ENCODE results near the gene LRTM2. TPM values are rescaled to one million over a fixed set of nuclear protein-coding genes. Genes with fewer than 3 reads are reported as not detected.

Gene LRTM2
- total RNA-seq, 2 donors from 2014 or later = not detected

GRCh38 chr12:1803736-1804135, 16.6 kb upstream of the LRTM2 start:
- Mint-ChIP-seq H3K36me3 (no peaks in the 10 kb centered on the region), H3K27ac (no peak overlapping the region), H3K4me1 (ENCODE audit: low read depth in 2 of 2) (peaks cover 8 to 12% of the 10 kb centered on the region in 2 donors), H3K4me3 (no peak overlapping the region), H3K9me3 (no peaks in the 10 kb centered on the region), H3K27me3 (no peaks in the 10 kb centered on the region)
- ATAC-seq (no peak), DNase-seq (ENCODE audit: low spot score) (no peak)

GRCh38 chr12:1804545-1805332, 15.6 kb upstream of the LRTM2 start:
- Mint-ChIP-seq H3K36me3 (no peaks in the 10 kb centered on the region), H3K27ac (peak overlapping the region; percentile 64 to 88), H3K27me3 (no peaks in the 10 kb centered on the region), H3K4me1 (ENCODE audit: low read depth in 2 of 2) (peaks cover 13 to 20% of the 10 kb centered on the region in 2 donors), H3K4me3 (no peak overlapping the region), H3K9me3 (no peaks in the 10 kb centered on the region)
- peak; percentile 90 for DNase-seq (ENCODE audit: low spot score)
- peak; percentile 89 to 92 for ATAC-seq

DNA sequence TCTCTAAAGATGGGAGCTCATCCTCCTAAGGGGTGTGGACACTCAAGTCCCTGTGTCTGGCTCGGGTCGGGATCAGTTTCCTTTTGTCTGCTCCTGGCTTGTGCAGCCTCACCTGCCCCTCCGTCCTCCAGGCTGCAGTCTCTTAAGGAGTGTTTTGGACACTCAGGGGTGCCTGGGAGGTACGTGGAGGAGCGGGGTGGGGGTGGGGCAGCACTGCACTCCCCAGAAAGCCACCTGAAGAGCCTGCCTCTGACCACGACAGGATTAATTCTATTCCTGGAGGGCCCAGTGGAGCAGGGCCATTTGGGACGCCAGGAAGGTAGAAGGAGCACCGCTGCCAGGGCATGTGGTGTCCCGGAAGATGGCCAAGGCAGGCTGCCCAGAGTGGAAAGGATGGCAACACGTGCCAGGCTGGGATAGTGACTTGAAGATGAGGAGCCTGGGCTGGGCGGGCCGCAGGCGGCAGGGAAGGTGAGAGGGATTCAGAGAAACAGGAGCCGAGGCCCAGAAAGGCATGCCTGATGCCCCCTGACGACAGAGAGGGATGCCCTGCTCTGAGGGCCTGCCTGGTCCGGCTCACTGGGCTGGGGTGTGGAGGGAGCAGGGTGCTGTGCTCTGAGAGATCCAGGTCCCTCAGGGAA, 14.8 kb upstream of the LRTM2 start:
- Mint-ChIP-seq H3K4me3 (no peak overlapping the region), H3K4me1 (ENCODE audit: low read depth in 2 of 2) (peaks cover 18 to 29% of the 10 kb centered on the region in 2 donors), H3K9me3 (no peaks in the 10 kb centered on the region), H3K27me3 (no peaks in the 10 kb centered on the region), H3K27ac (peak overlapping the region in 1 of 2 donors; percentile 88), H3K36me3 (no peaks in the 10 kb centered on the region)
- DNase-seq (ENCODE audit: low spot score) = peak; percentile 55
- no peak for ATAC-seq

DNA sequence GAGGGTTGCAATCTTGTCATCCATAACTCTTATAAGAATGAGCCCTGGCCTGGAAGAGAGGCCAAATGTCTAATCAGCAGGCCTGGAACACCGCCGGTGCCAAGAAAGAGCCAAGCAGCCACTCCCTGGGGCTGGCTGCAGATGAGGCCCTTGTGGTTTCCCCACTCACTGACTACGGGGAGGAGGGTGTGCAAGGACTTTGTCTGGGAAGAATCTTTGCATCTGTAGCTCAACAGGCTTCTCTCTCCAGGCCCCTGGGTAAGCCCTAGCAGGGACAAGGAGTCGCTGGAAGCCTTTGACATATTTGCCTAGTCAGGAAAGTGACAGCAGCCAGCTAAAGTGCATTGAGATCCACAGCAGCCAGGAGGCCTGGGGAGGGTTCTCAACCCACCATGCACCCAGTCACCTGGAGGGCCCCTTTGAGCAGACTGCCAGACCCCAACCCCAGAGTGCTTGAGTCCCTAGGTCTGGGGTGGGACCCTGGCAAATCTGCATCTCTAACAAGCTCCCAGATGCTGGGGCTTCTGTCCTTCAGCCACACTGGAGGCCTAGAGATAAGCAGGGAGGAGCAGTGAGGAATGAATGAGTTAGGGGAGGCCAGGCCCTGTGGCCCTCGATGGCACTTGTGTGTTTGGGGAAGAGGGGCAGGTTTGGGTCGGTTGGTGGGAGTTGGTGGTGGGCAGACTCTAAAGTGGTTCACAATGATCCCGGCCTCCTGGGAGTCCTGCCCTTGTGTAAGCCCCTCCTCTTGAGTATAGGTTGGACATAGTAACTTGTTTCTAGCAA, 13.9 kb upstream of the LRTM2 start:
- H3K27me3 Mint-ChIP-seq = no peaks in the 10 kb centered on the region
- H3K4me1 Mint-ChIP-seq (ENCODE audit: low read depth in 2 of 2) = peaks cover 20 to 34% of the 10 kb centered on the region in 2 donors
- peak overlapping the region in 1 of 2 donors; percentile 51 for H3K27ac Mint-ChIP-seq
- no peak overlapping the region for H3K4me3 Mint-ChIP-seq
- no peaks in the 10 kb centered on the region for H3K9me3 Mint-ChIP-seq
- DNase-seq (ENCODE audit: low spot score) = peak; percentile 41
- no peak for ATAC-seq
- H3K36me3 Mint-ChIP-seq = no peaks in the 10 kb centered on the region

- Mint-ChIP-seq H3K27ac (peak overlapping the region in 1 of 2 donors; percentile 51), H3K27me3 (no peaks in the 10 kb centered on the region), H3K4me1 (ENCODE audit: low read depth in 2 of 2) (peaks cover 20 to 34% of the 10 kb centered on the region in 2 donors), H3K4me3 (no peak overlapping the region), H3K9me3 (no peaks in the 10 kb centered on the region), H3K36me3 (no peaks in the 10 kb centered on the region)
- peak; percentile 40 for DNase-seq (ENCODE audit: low spot score)
- no peak for ATAC-seq
Observed at GRCh38 chr12:1807087-1807860, 13.1 kb upstream of the LRTM2 start.

DNA sequence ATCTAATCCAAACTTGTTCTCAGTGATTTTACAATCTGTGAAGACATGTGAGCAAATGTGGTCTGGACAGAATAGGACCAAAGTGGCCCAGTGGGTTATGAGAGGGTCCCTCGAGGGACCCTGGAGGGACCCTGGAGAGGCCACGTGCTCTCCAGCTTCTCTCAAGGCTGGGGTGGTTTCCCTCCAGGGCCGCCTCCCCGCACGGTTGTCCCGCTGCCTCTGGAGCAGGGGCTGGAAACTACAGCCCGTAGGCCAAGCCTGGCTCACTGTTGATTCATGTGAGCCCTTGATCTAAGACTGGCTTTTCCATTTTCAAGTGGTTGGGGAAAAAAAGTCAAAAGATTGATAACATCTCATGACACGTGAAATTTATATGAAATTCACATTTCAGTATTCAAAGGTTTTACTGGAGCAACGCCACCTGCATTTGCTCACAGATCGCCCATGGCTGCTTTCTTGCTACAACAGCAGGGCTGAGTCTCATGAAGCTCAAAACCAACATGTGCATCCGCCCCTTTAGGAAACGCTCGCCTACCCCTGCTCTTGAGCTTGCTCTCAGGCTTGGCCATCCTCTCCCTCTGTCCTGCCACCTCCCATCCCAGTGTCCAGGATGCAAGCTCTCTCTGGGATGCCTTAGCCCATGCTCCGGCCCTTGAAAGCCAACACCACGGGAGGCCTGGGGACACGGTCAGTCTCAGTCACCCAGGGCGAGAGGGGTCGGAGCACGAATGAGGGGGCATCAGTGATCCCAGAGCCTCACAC, 12.1 kb upstream of the LRTM2 start:
- peak overlapping the region; percentile 49 for H3K4me3 Mint-ChIP-seq
- H3K27ac Mint-ChIP-seq = peak overlapping the region; percentile 67 to 77
- no peak for ATAC-seq
- DNase-seq (ENCODE audit: low spot score) = peak; percentile 31
- H3K36me3 Mint-ChIP-seq = no peaks in the 10 kb centered on the region
- H3K9me3 Mint-ChIP-seq = no peaks in the 10 kb centered on the region
- H3K4me1 Mint-ChIP-seq (ENCODE audit: low read depth in 2 of 2) = peaks cover 20 to 34% of the 10 kb centered on the region in 2 donors
- no peaks in the 10 kb centered on the region for H3K27me3 Mint-ChIP-seq

GRCh38 chr12:1808798-1809480, 11.4 kb upstream of the LRTM2 start:
- no peaks in the 10 kb centered on the region for H3K9me3 Mint-ChIP-seq
- peaks cover 20 to 34% of the 10 kb centered on the region in 2 donors for H3K4me1 Mint-ChIP-seq (ENCODE audit: low read depth in 2 of 2)
- no peaks in the 10 kb centered on the region for H3K27me3 Mint-ChIP-seq
- DNase-seq (ENCODE audit: low spot score) (peak; percentile 61), ATAC-seq (no peak)
- H3K4me3 Mint-ChIP-seq = peak overlapping the region; percentile 49
- H3K27ac Mint-ChIP-seq = peak overlapping the region; percentile 67 to 77
- no peaks in the 10 kb centered on the region for H3K36me3 Mint-ChIP-seq

DNA sequence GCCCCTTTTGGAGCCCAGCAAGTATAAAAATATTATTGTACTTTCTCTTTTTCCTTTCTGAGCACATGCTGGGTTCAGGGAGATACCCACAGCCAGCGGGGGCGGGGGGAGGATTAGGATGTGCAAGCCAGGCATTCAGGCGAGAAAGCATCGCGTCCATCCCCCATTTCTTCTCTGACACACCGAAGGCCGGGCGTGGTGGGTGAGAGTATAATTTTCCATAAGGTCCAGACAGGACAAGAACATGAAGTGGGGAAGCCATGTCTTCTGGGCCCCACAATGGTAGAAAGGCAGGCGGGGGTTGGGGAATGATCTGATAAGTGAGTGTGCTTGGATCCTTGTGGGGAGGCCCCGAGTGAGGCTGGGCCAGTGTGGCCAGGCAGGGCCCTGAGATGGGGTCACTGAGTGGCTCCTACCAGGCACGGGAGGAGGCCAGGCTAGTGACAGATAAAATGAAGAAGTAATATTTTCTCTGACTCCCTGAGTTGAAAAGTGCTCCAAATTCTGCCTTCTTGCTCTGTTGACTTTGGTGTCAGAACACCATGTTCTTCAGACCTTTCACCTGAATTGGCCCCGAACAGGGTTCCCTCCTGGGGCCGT, 10.7 kb upstream of the LRTM2 start:
- peak overlapping the region; percentile 70 for H3K4me3 Mint-ChIP-seq
- H3K4me1 Mint-ChIP-seq (ENCODE audit: low read depth in 2 of 2) = peaks cover 15 to 31% of the 10 kb centered on the region in 2 donors
- no peak for ATAC-seq
- no peaks in the 10 kb centered on the region for H3K9me3 Mint-ChIP-seq
- peak; percentile 18 for DNase-seq (ENCODE audit: low spot score)
- peak overlapping the region; percentile 53 to 77 for H3K27ac Mint-ChIP-seq
- H3K27me3 Mint-ChIP-seq = peaks cover 0 to 3% of the 10 kb centered on the region in 2 donors
- H3K36me3 Mint-ChIP-seq = no peaks in the 10 kb centered on the region

DNA sequence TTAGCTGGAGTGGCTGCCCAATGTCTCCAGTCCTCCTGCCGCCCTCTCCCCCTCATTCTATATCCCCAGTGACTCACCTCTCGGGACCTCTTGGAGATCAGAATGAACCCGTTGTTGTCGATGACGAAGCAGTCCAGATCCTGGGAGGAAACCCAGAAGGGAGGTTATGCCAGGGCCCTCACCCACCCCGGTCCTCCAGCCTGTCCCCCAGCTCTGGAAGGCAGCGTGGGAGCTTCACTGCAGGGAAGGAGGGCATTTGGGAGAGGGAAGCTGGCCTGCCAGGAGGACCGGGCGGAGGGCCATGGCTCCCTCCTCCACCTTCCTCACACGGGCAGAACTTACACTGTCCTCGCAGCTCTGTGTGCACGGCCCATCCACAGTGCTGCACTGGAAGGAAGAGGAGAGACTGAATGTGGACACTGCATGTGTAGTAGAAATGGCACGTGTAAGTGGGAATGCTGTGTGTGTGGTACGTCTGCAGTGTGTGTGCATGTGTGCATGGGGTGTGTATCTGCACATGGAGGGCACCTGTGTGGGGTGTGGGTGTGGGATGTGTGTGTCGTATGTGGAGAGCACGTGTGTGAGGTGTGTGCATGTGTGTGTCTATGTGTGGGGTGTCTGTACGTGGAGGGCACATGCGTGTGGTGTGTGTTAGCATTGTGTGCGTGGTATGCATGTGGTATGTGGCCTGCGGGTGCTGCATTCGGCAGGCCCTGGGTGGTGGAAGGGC, 10.0 kb upstream of the LRTM2 start:
- H3K27ac Mint-ChIP-seq = peak overlapping the region; percentile 53 to 77

DNA sequence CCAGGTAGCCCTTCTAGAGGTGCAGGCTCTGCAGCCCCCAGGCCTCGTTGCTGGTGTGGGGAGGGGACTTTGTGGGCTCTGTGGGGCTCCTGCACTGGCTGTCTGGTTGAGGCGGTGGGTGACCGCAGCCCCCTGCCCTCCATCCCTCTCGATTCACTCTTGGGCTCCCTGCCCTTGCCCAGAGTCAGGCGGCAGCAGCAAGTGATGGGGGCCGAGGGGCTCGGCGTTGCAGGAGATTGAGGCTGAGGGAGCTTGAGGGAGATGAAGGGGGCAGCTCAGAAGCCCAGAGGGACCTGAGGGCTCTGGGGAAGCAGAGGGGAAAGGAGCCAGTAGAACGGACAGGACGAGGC, 9.5 kb upstream of the LRTM2 start:
- peak overlapping the region; percentile 53 to 77 for H3K27ac Mint-ChIP-seq
- peaks cover 0 to 5% of the 10 kb centered on the region in 2 donors for H3K27me3 Mint-ChIP-seq
- H3K4me3 Mint-ChIP-seq = peak overlapping the region; percentile 70
- H3K36me3 Mint-ChIP-seq = no peaks in the 10 kb centered on the region
- peaks cover 15 to 32% of the 10 kb centered on the region in 2 donors for H3K4me1 Mint-ChIP-seq (ENCODE audit: low read depth in 2 of 2)
- no peaks in the 10 kb centered on the region for H3K9me3 Mint-ChIP-seq
- DNase-seq (ENCODE audit: low spot score) = no peak
- no peak for ATAC-seq

More for the DNA sequence above, 10.0 kb upstream of the LRTM2 start:
- H3K27me3 Mint-ChIP-seq = peaks cover 0 to 5% of the 10 kb centered on the region in 2 donors
- no peaks in the 10 kb centered on the region for H3K36me3 Mint-ChIP-seq
- peak overlapping the region; percentile 70 for H3K4me3 Mint-ChIP-seq
- DNase-seq (ENCODE audit: low spot score) (no peak), ATAC-seq (no peak)
- peaks cover 15 to 32% of the 10 kb centered on the region in 2 donors for H3K4me1 Mint-ChIP-seq (ENCODE audit: low read depth in 2 of 2)
- H3K9me3 Mint-ChIP-seq = no peaks in the 10 kb centered on the region

DNA sequence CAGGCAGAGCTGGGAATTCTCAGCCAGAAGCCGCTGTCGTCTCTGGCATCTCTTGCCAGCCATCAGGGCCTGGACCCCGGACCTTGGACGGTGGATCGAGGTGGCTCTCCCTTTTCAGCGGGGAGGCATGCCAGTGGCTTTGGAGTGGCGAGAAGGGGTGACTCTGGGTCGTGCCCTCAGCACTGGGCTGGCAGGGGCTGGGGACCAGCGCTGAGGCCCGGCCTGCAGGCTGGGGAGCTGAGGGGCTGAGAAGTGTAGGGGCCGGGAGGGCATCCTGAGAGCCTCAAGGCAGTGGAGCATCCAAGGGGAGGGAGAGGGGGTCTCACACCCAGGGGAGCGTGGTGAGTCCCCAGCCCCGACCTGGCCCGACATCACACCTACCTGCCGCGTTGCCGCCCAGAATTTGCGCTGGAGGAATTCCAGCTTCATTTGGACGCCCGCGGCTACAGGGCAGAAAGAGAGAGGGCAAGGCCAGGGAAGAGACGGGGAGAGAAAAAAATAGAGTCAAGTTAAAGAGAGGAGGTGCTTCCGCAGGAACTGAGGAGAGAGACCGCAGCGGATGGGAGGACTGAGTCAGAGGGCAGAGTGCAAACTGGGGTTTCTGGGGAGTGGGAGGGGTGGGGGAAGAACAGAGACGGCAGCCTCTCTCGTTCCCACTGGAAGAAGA, 9.0 kb upstream of the LRTM2 start:
- Mint-ChIP-seq H3K9me3 (no peaks in the 10 kb centered on the region), H3K36me3 (no peaks in the 10 kb centered on the region), H3K27me3 (peaks cover 0 to 5% of the 10 kb centered on the region in 2 donors), H3K4me3 (peak overlapping the region; percentile 71), H3K4me1 (ENCODE audit: low read depth in 2 of 2) (peaks cover 17 to 32% of the 10 kb centered on the region in 2 donors), H3K27ac (peak overlapping the region; percentile 53 to 77)
- no peak for DNase-seq (ENCODE audit: low spot score)
- peak in 1 of 2 donors; percentile 60 for ATAC-seq

Measured in natural killer cell treated with Interleukin-12 subunit alpha and Interleukin-12 subunit beta and Interleukin-15 and Interleukin-18, amount 100 ng/mL, for 72 hours (primary cell).